ENCODE data around the gene PBX3. TPM values are rescaled to one million over a fixed set of nuclear protein-coding genes. Genes with fewer than 3 reads are reported as not detected.

The PBX3 gene
- polyA plus RNA-seq, 1 donor = 20.3 TPM

DNA sequence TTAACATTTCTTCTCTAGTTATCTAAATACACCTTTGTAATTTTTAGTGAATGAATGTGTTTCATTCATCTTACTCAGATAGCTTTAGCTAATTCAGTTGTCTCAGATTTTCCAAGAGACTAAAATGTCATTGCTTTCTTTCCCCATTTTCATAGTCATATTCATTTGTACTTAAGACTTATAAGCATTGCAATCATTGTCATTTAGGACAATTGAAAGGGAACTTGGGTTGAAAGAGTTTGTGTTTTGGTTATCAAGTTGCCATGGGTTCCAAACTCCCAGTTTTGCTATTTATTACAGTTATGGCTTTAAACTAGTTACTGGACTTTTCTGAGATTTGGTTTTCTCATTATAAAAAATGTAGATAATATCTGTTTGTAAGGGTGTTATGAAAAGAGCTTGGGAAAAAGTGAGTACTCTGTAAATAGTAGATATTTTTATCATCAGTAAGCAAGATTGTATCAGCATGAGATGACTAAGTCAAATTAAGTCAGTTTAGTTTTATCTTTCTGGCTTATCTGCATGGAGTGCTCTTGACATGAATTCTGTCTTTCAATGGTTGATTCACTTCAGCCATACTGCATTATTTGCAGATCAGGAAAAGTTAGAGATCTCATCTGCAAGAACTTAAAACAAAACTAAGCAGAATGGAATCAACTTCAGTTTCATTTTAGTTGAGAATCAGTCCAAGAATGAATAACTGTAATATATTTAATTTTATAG, 107.5 kb downstream of the PBX3 start:
- Histone ChIP-seq H3K4me1 (ENCODE audit: control insufficient read depth, insufficient read depth, low read length) (no peaks in the 10 kb centered on the region), H3K27ac (ENCODE audit: low read length) (no peak overlapping the region), H3K4me3 (ENCODE audit: low read length) (no peak overlapping the region), H3K9me3 (ENCODE audit: control insufficient read depth, low read depth, low read length) (no peaks in the 10 kb centered on the region), H3K27me3 (ENCODE audit: control insufficient read depth, insufficient read depth, low read length) (no peaks in the 10 kb centered on the region), H3K36me3 (ENCODE audit: control insufficient read depth, insufficient read depth, low read length) (no peaks in the 10 kb centered on the region)
- DNase-seq = no peak

DNA sequence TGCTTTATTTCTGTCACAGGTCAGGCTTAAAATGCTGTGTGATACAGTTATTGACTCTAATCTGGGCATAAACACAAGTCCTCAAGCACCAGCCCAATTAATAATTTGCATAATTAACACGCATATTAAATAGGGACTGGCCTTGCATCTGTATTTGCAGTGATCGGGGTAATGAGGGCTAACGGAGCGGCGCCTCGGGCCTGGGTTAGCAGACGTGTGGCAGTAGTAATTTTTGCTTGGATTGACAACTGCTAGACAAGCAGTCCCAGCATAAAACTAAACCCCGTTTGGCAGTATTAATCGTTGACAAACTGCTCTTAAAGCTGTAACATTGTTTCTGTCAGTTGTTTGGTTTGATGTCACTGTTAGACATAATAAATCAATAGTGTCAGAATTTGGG, 109.2 kb downstream of the PBX3 start:
- Histone ChIP-seq H3K27me3 (ENCODE audit: control insufficient read depth, insufficient read depth, low read length) (no peaks in the 10 kb centered on the region), H3K4me1 (ENCODE audit: control insufficient read depth, insufficient read depth, low read length) (no peaks in the 10 kb centered on the region), H3K9me3 (ENCODE audit: control insufficient read depth, low read depth, low read length) (no peaks in the 10 kb centered on the region), H3K36me3 (ENCODE audit: control insufficient read depth, insufficient read depth, low read length) (no peaks in the 10 kb centered on the region), H3K27ac (ENCODE audit: low read length) (no peak overlapping the region), H3K4me3 (ENCODE audit: low read length) (no peak overlapping the region)
- 60% methylated on average over 1 of the region's 9 CpGs for WGBS (ENCODE audit: insufficient coverage, low lambda C conversion rate)
- DNase-seq = no peak

DNA sequence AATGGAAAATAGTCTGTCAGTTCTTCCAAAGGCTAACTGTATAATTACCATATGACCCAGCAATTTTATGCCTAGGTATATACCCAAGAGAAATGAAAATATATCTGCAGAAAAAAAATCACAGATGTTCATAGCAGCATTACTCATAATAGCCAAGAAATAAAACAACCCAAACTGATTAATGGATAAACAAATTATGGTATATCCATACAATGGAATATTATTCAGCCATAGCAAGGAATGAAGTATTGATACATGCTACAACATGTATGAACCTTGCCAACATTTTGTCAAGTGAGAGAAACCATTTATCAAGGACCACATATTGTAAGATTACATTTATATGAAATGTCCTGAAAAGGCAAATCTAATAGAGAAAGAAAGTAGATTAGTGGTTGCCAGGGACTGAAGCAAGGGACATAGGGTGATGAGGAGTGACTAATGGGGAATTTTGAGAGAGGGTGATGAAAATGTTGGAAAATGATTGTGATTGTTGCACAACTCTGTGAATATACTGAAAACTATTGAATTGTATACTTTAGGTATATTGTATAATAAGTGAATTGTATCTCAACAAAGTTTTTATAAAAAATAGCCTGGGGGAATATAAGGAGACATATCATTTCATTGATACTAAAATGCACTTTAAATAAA, 114.4 kb downstream of the PBX3 start:
- Histone ChIP-seq H3K27me3 (ENCODE audit: control insufficient read depth, insufficient read depth, low read length) (no peaks in the 10 kb centered on the region), H3K9me3 (ENCODE audit: control insufficient read depth, low read depth, low read length) (no peaks in the 10 kb centered on the region), H3K4me1 (ENCODE audit: control insufficient read depth, insufficient read depth, low read length) (no peaks in the 10 kb centered on the region), H3K4me3 (ENCODE audit: low read length) (no peak overlapping the region), H3K27ac (ENCODE audit: low read length) (no peak overlapping the region), H3K36me3 (ENCODE audit: control insufficient read depth, insufficient read depth, low read length) (no peaks in the 10 kb centered on the region)
- no peak for DNase-seq

DNA sequence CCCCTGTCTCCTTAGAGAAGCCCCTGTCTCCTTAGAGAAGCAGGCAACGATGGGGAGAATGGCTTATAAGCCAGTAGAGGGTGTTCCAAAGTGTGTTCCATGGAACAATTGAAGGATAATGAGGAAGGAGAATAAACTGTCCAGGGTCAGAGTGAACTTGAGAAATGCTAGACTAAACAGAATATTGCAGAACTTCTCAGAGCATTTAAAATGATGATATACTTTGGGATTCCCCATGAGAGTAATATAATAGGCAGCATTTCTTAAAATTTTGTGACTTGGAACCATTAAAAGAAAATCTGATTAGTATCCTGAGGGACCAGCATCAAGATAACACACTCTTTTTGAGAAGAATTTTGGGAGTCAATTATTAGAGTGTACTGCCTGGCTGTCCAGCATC, 116.8 kb downstream of the PBX3 start:
- no peak for DNase-seq
- H3K4me3 ChIP-seq (ENCODE audit: low read length) = no peak overlapping the region
- H3K4me1 ChIP-seq (ENCODE audit: control insufficient read depth, insufficient read depth, low read length) = no peaks in the 10 kb centered on the region
- WGBS (ENCODE audit: insufficient coverage, low lambda C conversion rate) = no CpG with 5 or more reads among the region's 1 CpG
- H3K36me3 ChIP-seq (ENCODE audit: control insufficient read depth, insufficient read depth, low read length) = no peaks in the 10 kb centered on the region
- H3K27ac ChIP-seq (ENCODE audit: low read length) = no peak overlapping the region
- no peaks in the 10 kb centered on the region for H3K9me3 ChIP-seq (ENCODE audit: control insufficient read depth, low read depth, low read length)
- no peaks in the 10 kb centered on the region for H3K27me3 ChIP-seq (ENCODE audit: control insufficient read depth, insufficient read depth, low read length)

DNA sequence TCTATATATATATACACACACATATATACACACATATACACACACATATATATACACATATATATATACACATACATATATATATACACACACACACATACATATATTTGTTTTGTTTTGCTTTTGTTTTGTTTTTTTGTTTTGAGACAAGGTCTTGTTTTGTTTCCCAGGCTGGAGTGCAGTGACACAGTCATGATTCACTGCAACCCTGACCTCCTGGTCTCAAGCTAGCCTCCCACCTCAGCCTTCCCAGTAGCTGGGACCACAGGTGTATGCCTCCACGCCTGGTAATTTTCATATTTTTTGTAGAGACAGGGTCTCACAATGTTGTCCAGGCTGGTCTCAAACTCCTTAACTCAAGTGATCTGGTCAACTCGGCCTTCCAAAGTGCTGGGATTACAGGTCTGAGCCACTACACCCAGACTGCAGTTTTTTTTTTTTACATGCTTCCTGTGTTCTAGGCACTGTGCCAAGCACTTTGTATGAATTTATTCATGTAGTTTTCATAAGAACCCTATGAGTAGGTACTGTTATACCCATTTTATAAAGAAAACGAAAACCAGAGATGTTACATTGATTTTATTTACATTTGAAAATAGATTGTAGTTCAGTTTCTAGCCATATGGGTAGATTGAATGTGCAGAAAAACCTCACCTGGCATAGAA, 120.7 kb downstream of the PBX3 start:
- Histone ChIP-seq H3K36me3 (ENCODE audit: control insufficient read depth, insufficient read depth, low read length) (no peaks in the 10 kb centered on the region), H3K27me3 (ENCODE audit: control insufficient read depth, insufficient read depth, low read length) (no peaks in the 10 kb centered on the region), H3K27ac (ENCODE audit: low read length) (no peak overlapping the region), H3K4me3 (ENCODE audit: low read length) (no peak overlapping the region), H3K9me3 (ENCODE audit: control insufficient read depth, low read depth, low read length) (no peaks in the 10 kb centered on the region), H3K4me1 (ENCODE audit: control insufficient read depth, insufficient read depth, low read length) (no peaks in the 10 kb centered on the region)
- no peak for DNase-seq
- WGBS (ENCODE audit: insufficient coverage, low lambda C conversion rate) = no CpG with 5 or more reads among the region's 3 CpGs

DNA sequence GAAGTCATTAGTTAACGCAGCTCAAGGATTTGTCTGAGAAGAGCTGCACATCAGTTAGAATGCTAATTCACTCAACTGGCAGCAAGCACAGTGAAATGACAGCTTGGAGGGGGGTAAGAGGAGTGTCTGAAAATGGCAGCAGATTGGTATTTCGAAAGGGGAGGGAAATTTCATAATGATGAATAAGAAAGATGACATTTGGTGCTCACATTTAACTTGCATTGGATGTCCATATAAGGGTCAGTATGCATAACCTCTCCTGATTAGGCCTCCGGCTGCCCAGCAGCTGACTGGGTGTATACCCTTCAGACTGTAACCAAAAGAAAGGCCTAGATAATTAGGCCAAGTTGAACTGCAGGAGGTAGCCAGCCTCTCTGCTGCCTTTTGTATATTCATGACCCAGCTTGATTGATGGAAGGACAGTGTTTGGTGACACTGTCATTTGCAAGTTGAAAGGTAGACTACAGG, 131.0 kb downstream of the PBX3 start:
- Histone ChIP-seq H3K27ac (ENCODE audit: low read length) (no peak overlapping the region), H3K4me1 (ENCODE audit: control insufficient read depth, insufficient read depth, low read length) (no peaks in the 10 kb centered on the region), H3K9me3 (ENCODE audit: control insufficient read depth, low read depth, low read length) (no peaks in the 10 kb centered on the region), H3K36me3 (ENCODE audit: control insufficient read depth, insufficient read depth, low read length) (no peaks in the 10 kb centered on the region), H3K27me3 (ENCODE audit: control insufficient read depth, insufficient read depth, low read length) (no peaks in the 10 kb centered on the region), H3K4me3 (ENCODE audit: low read length) (no peak overlapping the region)
- no peak for DNase-seq
- WGBS (ENCODE audit: insufficient coverage, low lambda C conversion rate) = no CpG with 5 or more reads among the region's 3 CpGs

DNA sequence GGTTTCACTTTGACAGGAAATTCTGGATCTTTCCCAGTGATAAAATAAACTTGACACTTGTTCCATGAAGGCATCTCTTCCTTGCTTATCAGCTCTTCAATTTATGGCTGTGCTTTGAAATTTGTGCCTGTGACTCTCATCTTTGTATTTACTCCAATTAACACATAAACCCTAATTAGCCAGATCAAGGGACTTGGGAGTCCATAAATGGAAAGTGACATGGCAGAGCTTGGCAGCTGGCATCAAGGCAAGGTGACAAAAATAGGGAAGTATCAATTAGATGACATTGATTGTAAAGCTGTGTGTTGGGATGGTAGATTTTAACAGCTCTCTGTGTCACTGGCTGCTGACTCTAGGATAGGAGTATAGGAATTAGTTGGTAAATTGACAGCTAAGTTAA, 133.9 kb downstream of the PBX3 start:
- DNase-seq = no peak
- Histone ChIP-seq H3K36me3 (ENCODE audit: control insufficient read depth, insufficient read depth, low read length) (no peaks in the 10 kb centered on the region), H3K27ac (ENCODE audit: low read length) (no peak overlapping the region), H3K4me3 (ENCODE audit: low read length) (no peak overlapping the region), H3K9me3 (ENCODE audit: control insufficient read depth, low read depth, low read length) (no peaks in the 10 kb centered on the region), H3K4me1 (ENCODE audit: control insufficient read depth, insufficient read depth, low read length) (no peaks in the 10 kb centered on the region), H3K27me3 (ENCODE audit: control insufficient read depth, insufficient read depth, low read length) (no peaks in the 10 kb centered on the region)

DNA sequence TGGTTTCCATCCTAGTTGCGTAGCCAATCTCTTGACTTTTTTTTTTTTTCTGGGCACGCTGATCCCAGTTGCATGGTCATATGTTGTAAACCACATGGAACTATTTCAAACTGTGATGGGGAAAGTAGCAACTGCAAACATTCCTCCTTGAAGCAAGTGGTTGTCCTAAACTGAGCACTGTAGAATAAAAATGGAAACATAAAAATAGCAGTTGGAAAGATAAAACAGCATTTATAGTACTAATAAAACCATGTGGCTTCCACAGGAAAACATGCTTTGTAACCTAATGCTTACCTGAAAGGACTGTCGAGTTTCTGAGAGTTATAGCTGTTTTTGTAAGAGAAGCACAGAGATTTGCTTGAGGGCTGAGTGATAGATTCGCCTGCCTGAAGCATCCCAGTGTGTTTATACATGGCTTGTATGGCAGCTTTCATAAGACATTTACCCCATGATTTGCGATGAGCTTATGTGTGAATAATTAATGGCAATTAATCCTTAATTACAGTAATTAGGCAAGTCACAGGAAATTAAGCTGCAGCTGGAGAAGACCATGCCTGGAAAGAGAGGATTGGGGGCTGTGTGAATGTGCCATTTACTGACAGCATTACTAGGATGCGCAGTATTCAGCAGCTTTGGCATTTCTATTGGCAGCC, 136.5 kb downstream of the PBX3 start:
- Histone ChIP-seq H3K4me3 (ENCODE audit: low read length) (no peak overlapping the region), H3K27me3 (ENCODE audit: control insufficient read depth, insufficient read depth, low read length) (no peaks in the 10 kb centered on the region), H3K27ac (ENCODE audit: low read length) (no peak overlapping the region), H3K4me1 (ENCODE audit: control insufficient read depth, insufficient read depth, low read length) (no peaks in the 10 kb centered on the region), H3K36me3 (ENCODE audit: control insufficient read depth, insufficient read depth, low read length) (no peaks in the 10 kb centered on the region), H3K9me3 (ENCODE audit: control insufficient read depth, low read depth, low read length) (no peaks in the 10 kb centered on the region)
- DNase-seq = no peak
- 83% methylated on average over 1 of the region's 6 CpGs for WGBS (ENCODE audit: insufficient coverage, low lambda C conversion rate)

DNA sequence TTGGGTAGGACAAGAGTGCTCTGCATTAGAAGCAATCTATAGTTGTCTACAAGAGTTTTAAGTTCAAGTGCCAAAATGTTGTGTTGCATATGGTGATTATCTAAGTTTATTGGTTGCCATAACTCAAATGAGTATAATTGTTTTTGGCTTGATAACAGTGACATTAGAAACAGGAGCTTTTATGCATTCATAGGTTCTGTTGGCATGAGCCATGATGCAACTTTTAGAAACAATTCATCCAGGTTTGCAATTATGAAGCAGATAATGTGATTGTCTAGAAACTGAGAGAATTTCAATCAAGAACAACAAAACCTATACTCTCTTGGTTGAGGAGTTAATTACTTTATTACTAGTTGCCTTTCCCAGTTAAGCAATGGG, 137.0 kb downstream of the PBX3 start:
- no peaks in the 10 kb centered on the region for H3K4me1 ChIP-seq (ENCODE audit: control insufficient read depth, insufficient read depth, low read length)

DNA sequence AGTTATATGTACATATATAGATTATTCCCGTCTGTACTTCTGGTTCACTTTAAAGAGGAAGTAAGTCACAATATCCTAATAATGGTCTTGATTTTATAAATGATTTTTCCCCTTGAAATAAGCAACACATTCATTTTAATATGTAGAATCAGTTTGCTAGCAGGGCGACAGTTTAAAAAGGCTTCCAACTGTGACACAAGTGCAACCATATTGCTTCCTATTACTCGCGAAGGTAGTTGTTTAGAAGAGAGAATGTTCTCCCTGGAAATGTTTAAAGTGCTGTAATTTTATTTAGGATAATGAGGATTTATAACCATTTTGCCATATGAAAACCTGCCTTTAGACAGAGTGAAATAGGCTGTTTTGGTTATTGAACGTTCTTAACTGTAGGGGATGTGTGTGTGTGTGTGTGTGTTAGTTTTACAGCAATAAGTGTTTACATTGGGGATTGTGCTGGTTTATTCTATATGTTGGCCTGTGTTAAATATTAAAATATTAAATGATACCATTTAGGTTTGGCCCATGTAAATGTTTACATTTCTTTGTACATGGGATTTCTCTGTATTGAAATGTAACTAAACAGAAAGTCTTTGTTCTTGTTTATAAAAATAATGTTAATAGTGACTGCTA, 138.3 kb downstream of the PBX3 start:
- Histone ChIP-seq H3K27ac (ENCODE audit: low read length) (no peak overlapping the region), H3K9me3 (ENCODE audit: control insufficient read depth, low read depth, low read length) (no peaks in the 10 kb centered on the region), H3K36me3 (ENCODE audit: control insufficient read depth, insufficient read depth, low read length) (no peaks in the 10 kb centered on the region), H3K4me1 (ENCODE audit: control insufficient read depth, insufficient read depth, low read length) (no peaks in the 10 kb centered on the region), H3K4me3 (ENCODE audit: low read length) (no peak overlapping the region), H3K27me3 (ENCODE audit: control insufficient read depth, insufficient read depth, low read length) (peaks cover 10% of the 10 kb centered on the region)
- no CpG with 5 or more reads among the region's 5 CpGs for WGBS (ENCODE audit: insufficient coverage, low lambda C conversion rate)
- no peak for DNase-seq

More for the DNA sequence above, 137.0 kb downstream of the PBX3 start:
- no peak overlapping the region for H3K27ac ChIP-seq (ENCODE audit: low read length)
- H3K36me3 ChIP-seq (ENCODE audit: control insufficient read depth, insufficient read depth, low read length) = no peaks in the 10 kb centered on the region
- H3K9me3 ChIP-seq (ENCODE audit: control insufficient read depth, low read depth, low read length) = no peaks in the 10 kb centered on the region
- H3K4me3 ChIP-seq (ENCODE audit: low read length) = no peak overlapping the region
- DNase-seq = no peak
- H3K27me3 ChIP-seq (ENCODE audit: control insufficient read depth, insufficient read depth, low read length) = peaks cover 4% of the 10 kb centered on the region

Measured in large intestine (tissue), 3 donors.